ENCODE results near the gene ELOA. TPM values are rescaled to one million over a fixed set of nuclear protein-coding genes. Genes with fewer than 3 reads are reported as not detected.
"Not testable (repeated sequence)": the region's sequence is repeated elsewhere in the genome, so short reads cannot be mapped to it uniquely, and the experiment has no call there.

Gene ELOA
- total RNA-seq, 1 experiment from 2014 or later: 74.5 TPM

GRCh38 chr1:23736437-23737134 lies 6.7 kb upstream of the ELOA start:
- no peak for DNase-seq (ENCODE audit: low read depth)

- no peak for DNase-seq (ENCODE audit: low read depth)
These were observed 1.7 kb upstream of the ELOA start for GRCh38 chr1:23741609-23742008.

- no peak for DNase-seq (ENCODE audit: low read depth)
These were observed 493 bp upstream of the ELOA start for GRCh38 chr1:23742670-23743286.

- peak; percentile 39 for DNase-seq (ENCODE audit: low read depth)
These were observed 2.2 kb downstream of the ELOA start for GRCh38 chr1:23745515-23745914.

- DNase-seq (ENCODE audit: low read depth): no peak
These were observed 4.7 kb downstream of the ELOA start for GRCh38 chr1:23748016-23748415.

GRCh38 chr1:23751050-23751814 lies 8.0 kb downstream of the ELOA start:
- peak; percentile 67 for DNase-seq (ENCODE audit: low read depth)

- no peak for DNase-seq (ENCODE audit: low read depth)
These were observed 8.5 kb downstream of the ELOA start for GRCh38 chr1:23751815-23752200.

GRCh38 chr1:23752909-23753308 lies 9.6 kb downstream of the ELOA start:
- DNase-seq (ENCODE audit: low read depth): no peak

GRCh38 chr1:23756676-23757075 lies 13.4 kb downstream of the ELOA start:
- peak; percentile 83 for DNase-seq (ENCODE audit: low read depth)

GRCh38 chr1:23757812-23758211 lies 14.5 kb downstream of the ELOA start:
- DNase-seq (ENCODE audit: low read depth): no peak

- no peak for DNase-seq (ENCODE audit: low read depth)
These were observed 16.0 kb downstream of the ELOA start for GRCh38 chr1:23759277-23759676.

- DNase-seq (ENCODE audit: low read depth): no peak
These were observed 19.8 kb downstream of the ELOA start for GRCh38 chr1:23763041-23763577.

- DNase-seq (ENCODE audit: low read depth): no peak
These were observed 25.5 kb downstream of the ELOA start for GRCh38 chr1:23768733-23769132.

- DNase-seq (ENCODE audit: low read depth): peak; percentile 82
These were observed 29.0 kb downstream of the ELOA start for GRCh38 chr1:23772049-23772853.

GRCh38 chr1:23772854-23773242 lies 29.6 kb downstream of the ELOA start:
- no peak for DNase-seq (ENCODE audit: low read depth)

- DNase-seq (ENCODE audit: low read depth): no peak
These were observed 31.1 kb downstream of the ELOA start for GRCh38 chr1:23774174-23774880.

GRCh38 chr1:23776217-23776616 lies 32.9 kb downstream of the ELOA start:
- DNase-seq (ENCODE audit: low read depth): no peak

- DNase-seq (ENCODE audit: low read depth): peak; percentile 80
These were observed 34.9 kb downstream of the ELOA start, which contains the start of gene PITHD1 for GRCh38 chr1:23777979-23778814. Gene PITHD1, plus strand, starts transcription at chr1:23778418. Its CDS starts 98 bp downstream, at chr1:23778516.

GRCh38 chr1:23779826-23780371 lies 36.6 kb downstream of the ELOA start:
- peak; percentile 83 for DNase-seq (ENCODE audit: low read depth)

GRCh38 chr1:23783141-23783540 lies 39.9 kb downstream of the ELOA start:
- not testable (repeated sequence) for DNase-seq (ENCODE audit: low read depth)
